Head of caudate nucleus (tissue), 42 donors: ENCODE data around the gene ADGRE2.
A peak's percentile ranks its signal among the peaks of the same experiment; 100 is the strongest.
"Not testable (repeated sequence)": the region's sequence is repeated elsewhere in the genome, so short reads cannot be mapped to it uniquely, and the experiment has no call there.

Source experiments
- DNase-seq, 42 donors: peaks; one replicate each; pipeline versions ENCODE4 v3.0.0 to v3.0.0-alpha.2; 2020 to 2021; ENCODE audit warnings: mixed read lengths in 7 of 42
- intact Hi-C: fragments of 100-400 bp; cut with DNase I; formaldehyde crosslinking; loops from one replicate; pipeline ENCODE4 v1.15.0; 2022

The ADGRE2 gene

GRCh38 chr19:14778110-14778845, at the start of gene ADGRE2:
ADGRE2 (minus strand) TSS chr19:14778560; CDS start chr19:14776756, 1,804 bp downstream.
- peak in 1 of 42 donors; percentile 7 for DNase-seq
- intact Hi-C loops, result not testable (repeated sequence)

- DNase-seq, result peak in 3 of 42 donors; percentile 1 to 12 (median 12)
- intact Hi-C loops, result no loop called here
These were observed 47.6 kb upstream of the ADGRE2 start for GRCh38 chr19:14826006-14826405.

- no peak for DNase-seq
- intact Hi-C loops, result no loop called here
These were observed 43.6 kb upstream of the ADGRE2 start for GRCh38 chr19:14821937-14822336.

- no peak for DNase-seq
- intact Hi-C loops, result no loop called here
These were observed 40.2 kb upstream of the ADGRE2 start for GRCh38 chr19:14818588-14818987.

GRCh38 chr19:14817052-14817451, 38.7 kb upstream of the ADGRE2 start:
- DNase-seq, result no peak
- intact Hi-C loops, result no loop called here

- intact Hi-C loops, result no loop called here
- no peak for DNase-seq
These were observed 36.8 kb upstream of the ADGRE2 start for GRCh38 chr19:14814982-14815652.

- intact Hi-C loops, result no loop called here
- DNase-seq, result no peak
These were observed 31.1 kb upstream of the ADGRE2 start for GRCh38 chr19:14809272-14810057.

GRCh38 chr19:14804765-14805164, 26.4 kb upstream of the ADGRE2 start:
- no peak for DNase-seq
- intact Hi-C loops, result no loop called here

GRCh38 chr19:14798760-14799159, 20.4 kb upstream of the ADGRE2 start:
- intact Hi-C loops, result no loop called here
- no peak for DNase-seq

- intact Hi-C loops, result no loop called here
- no peak for DNase-seq
These were observed 17.7 kb upstream of the ADGRE2 start for GRCh38 chr19:14796021-14796420.

GRCh38 chr19:14795078-14795721, 16.8 kb upstream of the ADGRE2 start:
- DNase-seq, result no peak
- intact Hi-C loops, result no loop called here

GRCh38 chr19:14792250-14792649, 13.9 kb upstream of the ADGRE2 start:
- DNase-seq, intact Hi-C loops: not testable (repeated sequence)

- peak in 12 of 42 donors; percentile 17 to 59 (median 40) for DNase-seq
- intact Hi-C loops, result no loop called here
These were observed 8.1 kb upstream of the ADGRE2 start for GRCh38 chr19:14786421-14786851.

GRCh38 chr19:14785102-14785793, 6.9 kb upstream of the ADGRE2 start:
- peak in 21 of 42 donors; percentile 3 to 65 (median 34) for DNase-seq
- intact Hi-C loops, result not testable (repeated sequence)

- intact Hi-C loops, result not testable (repeated sequence)
- DNase-seq, result peak in 32 of 42 donors; percentile 11 to 72 (median 42)
These were observed 6.4 kb upstream of the ADGRE2 start for GRCh38 chr19:14784730-14785101.

- DNase-seq, result peak in 1 of 42 donors; percentile 23
- intact Hi-C loops, result not testable (repeated sequence)
These were observed 5.1 kb upstream of the ADGRE2 start for GRCh38 chr19:14783410-14783998.

- intact Hi-C loops, result no loop called here
- peak in 1 of 42 donors; percentile 32 for DNase-seq
These were observed 4.5 kb upstream of the ADGRE2 start for GRCh38 chr19:14782626-14783409.
